HUES64 (cell line): ENCODE data around the gene HHAT.

Experiments
- H3K27ac ChIP-seq: 2 replicates; pipeline ENCODE4 v1.7.0; 2013; ENCODE audit warnings: low read depth, low read length, inconsistent platforms
- H3K27me3 ChIP-seq: 2 replicates; pipeline ENCODE4 v1.6.1; 2013; ENCODE audit warnings: mild to moderate bottlenecking, low read length; ENCODE audit not compliant: insufficient read depth
- H3K36me3 ChIP-seq: 2 replicates; pipeline ENCODE4 v1.6.1; 2013; ENCODE audit warnings: mild to moderate bottlenecking, low read length; ENCODE audit not compliant: insufficient read depth
- H3K4me1 ChIP-seq: 2 replicates; pipeline ENCODE4 v1.6.1; 2013; ENCODE audit warnings: mild to moderate bottlenecking, low read length, moderate library complexity; ENCODE audit not compliant: insufficient read depth
- H3K4me3 ChIP-seq: 2 replicates; pipeline ENCODE4 v1.5.1; 2013; ENCODE audit warnings: mild to moderate bottlenecking, low read length, moderate library complexity
- H3K9ac ChIP-seq: 2 replicates; pipeline ENCODE4 v1.6.1; 2013; ENCODE audit warnings: mild to moderate bottlenecking, low read depth, low read length
- H3K9me3 ChIP-seq: 2 replicates; pipeline ENCODE4 v1.6.1; 2013; ENCODE audit warnings: low read depth, low read length; ENCODE audit not compliant: insufficient read depth
- WGBS: fragments of 150-250, 120-280 bp; methylation state at CpG from one replicate; pipeline ENCODE4 v1.1.7; 2013; ENCODE audit warnings: missing lambda C conversion rate; 5-methylcytosine and 5-hydroxymethylcytosine counted together

HHAT gene

GRCh38 chr1:210605099-210605498 lies 276.4 kb downstream of the HHAT start:
- no peaks in the 10 kb centered on the region for H3K27me3 ChIP-seq
- WGBS, result 50% methylated on average over 2 of the region's 2 CpGs
- H3K9me3 ChIP-seq, result no peaks in the 10 kb centered on the region
- no peaks in the 10 kb centered on the region for H3K36me3 ChIP-seq
- no peak overlapping the region for H3K4me3 ChIP-seq
- no peak overlapping the region for H3K27ac ChIP-seq
- H3K4me1 ChIP-seq, result no peaks in the 10 kb centered on the region; the same call in 1 of the 2 replicates
- no peak overlapping the region for H3K9ac ChIP-seq

- WGBS, result 82% methylated on average over 2 of the region's 3 CpGs
- H3K27ac ChIP-seq, result no peak overlapping the region
Observed at GRCh38 chr1:210607361-210607760, 278.7 kb downstream of the HHAT start.

GRCh38 chr1:210608767-210609166 lies 280.1 kb downstream of the HHAT start:
- Histone ChIP-seq H3K9me3 (no peaks in the 10 kb centered on the region), H3K27ac (no peak overlapping the region), H3K4me3 (no peak overlapping the region), H3K36me3 (no peaks in the 10 kb centered on the region), H3K4me1 (no peaks in the 10 kb centered on the region), H3K9ac (no peak overlapping the region), H3K27me3 (no peaks in the 10 kb centered on the region)
- 74% methylated on average over 4 of the region's 5 CpGs for WGBS

More at GRCh38 chr1:210607361-210607760, 278.7 kb downstream of the HHAT start:
- Histone ChIP-seq H3K36me3 (no peaks in the 10 kb centered on the region), H3K9me3 (no peaks in the 10 kb centered on the region), H3K27me3 (no peaks in the 10 kb centered on the region), H3K4me3 (no peak overlapping the region), H3K4me1 (no peaks in the 10 kb centered on the region), H3K9ac (no peak overlapping the region)

GRCh38 chr1:210616356-210616755 lies 287.7 kb downstream of the HHAT start:
- H3K4me1 ChIP-seq, result peaks cover 9% of the 10 kb centered on the region; the same call in 1 of the 2 replicates
- 97% methylated on average over 4 of the region's 4 CpGs for WGBS
- no peak overlapping the region for H3K27ac ChIP-seq
- H3K9ac ChIP-seq, result no peak overlapping the region
- H3K4me3 ChIP-seq, result no peak overlapping the region
- H3K27me3 ChIP-seq, result no peaks in the 10 kb centered on the region
- no peaks in the 10 kb centered on the region for H3K36me3 ChIP-seq
- H3K9me3 ChIP-seq, result no peaks in the 10 kb centered on the region

- no peak overlapping the region for H3K27ac ChIP-seq
- H3K27me3 ChIP-seq, result no peaks in the 10 kb centered on the region
- no peaks in the 10 kb centered on the region for H3K9me3 ChIP-seq
- H3K4me3 ChIP-seq, result no peak overlapping the region
- H3K9ac ChIP-seq, result no peak overlapping the region
- H3K4me1 ChIP-seq, result peaks cover 9% of the 10 kb centered on the region; the same call in 1 of the 2 replicates
- 85% methylated on average over 1 of the region's 1 CpG for WGBS
- no peaks in the 10 kb centered on the region for H3K36me3 ChIP-seq
Observed at GRCh38 chr1:210617293-210617692, 288.6 kb downstream of the HHAT start.

GRCh38 chr1:210618369-210618768 lies 289.7 kb downstream of the HHAT start:
- Histone ChIP-seq H3K9ac (no peak overlapping the region), H3K4me1 (peaks cover 9% of the 10 kb centered on the region; the same call in 1 of the 2 replicates), H3K4me3 (no peak overlapping the region), H3K9me3 (no peaks in the 10 kb centered on the region), H3K27me3 (no peaks in the 10 kb centered on the region), H3K36me3 (no peaks in the 10 kb centered on the region), H3K27ac (no peak overlapping the region)
- 90% methylated on average over 5 of the region's 5 CpGs for WGBS

- H3K9ac ChIP-seq, result no peak overlapping the region
- H3K27me3 ChIP-seq, result no peaks in the 10 kb centered on the region
- no peak overlapping the region for H3K4me3 ChIP-seq
- H3K36me3 ChIP-seq, result no peaks in the 10 kb centered on the region
- peaks cover 9% of the 10 kb centered on the region; the same call in 1 of the 2 replicates for H3K4me1 ChIP-seq
- no peaks in the 10 kb centered on the region for H3K9me3 ChIP-seq
- WGBS, result 89% methylated on average over 6 of the region's 6 CpGs
- no peak overlapping the region for H3K27ac ChIP-seq
Observed at GRCh38 chr1:210620867-210621488, 292.3 kb downstream of the HHAT start.

- no peak overlapping the region for H3K4me3 ChIP-seq
- no peaks in the 10 kb centered on the region for H3K36me3 ChIP-seq
- H3K4me1 ChIP-seq, result peaks cover 9% of the 10 kb centered on the region; the same call in 1 of the 2 replicates
- no peak overlapping the region for H3K27ac ChIP-seq
- H3K27me3 ChIP-seq, result no peaks in the 10 kb centered on the region
- no peak overlapping the region for H3K9ac ChIP-seq
- 93% methylated on average over 6 of the region's 6 CpGs for WGBS
- H3K9me3 ChIP-seq, result no peaks in the 10 kb centered on the region
Observed at GRCh38 chr1:210621712-210622111, 293.0 kb downstream of the HHAT start.

GRCh38 chr1:210624722-210625121 lies 296.0 kb downstream of the HHAT start:
- H3K9me3 ChIP-seq, result no peaks in the 10 kb centered on the region
- H3K36me3 ChIP-seq, result no peaks in the 10 kb centered on the region
- no peak overlapping the region for H3K27ac ChIP-seq
- no peak overlapping the region for H3K4me3 ChIP-seq
- H3K4me1 ChIP-seq, result peaks cover 9% of the 10 kb centered on the region; the same call in 1 of the 2 replicates
- 96% methylated on average over 1 of the region's 1 CpG for WGBS
- no peaks in the 10 kb centered on the region for H3K27me3 ChIP-seq
- H3K9ac ChIP-seq, result no peak overlapping the region

- Histone ChIP-seq H3K36me3 (no peaks in the 10 kb centered on the region), H3K9me3 (no peaks in the 10 kb centered on the region), H3K27ac (no peak overlapping the region), H3K9ac (no peak overlapping the region), H3K27me3 (no peaks in the 10 kb centered on the region), H3K4me1 (peaks cover 6% of the 10 kb centered on the region; the same call in 1 of the 2 replicates), H3K4me3 (no peak overlapping the region)
- 93% methylated on average over 1 of the region's 1 CpG for WGBS
Observed at GRCh38 chr1:210625715-210626114, 297.0 kb downstream of the HHAT start.

- Histone ChIP-seq H3K4me1 (no peaks in the 10 kb centered on the region; the same call in 1 of the 2 replicates), H3K9me3 (no peaks in the 10 kb centered on the region), H3K36me3 (no peaks in the 10 kb centered on the region), H3K27me3 (no peaks in the 10 kb centered on the region), H3K27ac (no peak overlapping the region), H3K4me3 (no peak overlapping the region), H3K9ac (no peak overlapping the region)
- 100% methylated on average over 2 of the region's 2 CpGs for WGBS
Observed at GRCh38 chr1:210626341-210626740, 297.6 kb downstream of the HHAT start.

- Histone ChIP-seq H3K36me3 (no peaks in the 10 kb centered on the region), H3K27me3 (no peaks in the 10 kb centered on the region), H3K4me1 (no peaks in the 10 kb centered on the region), H3K9ac (no peak overlapping the region), H3K4me3 (no peak overlapping the region), H3K27ac (no peak overlapping the region), H3K9me3 (no peaks in the 10 kb centered on the region)
Observed at GRCh38 chr1:210627755-210628154, 299.1 kb downstream of the HHAT start.
